CD4-positive, alpha-beta T cell treated with Interleukin-15 for 1 hour (primary cell): ENCODE results near the gene ABHD10.
"Not testable (repeated sequence)": the region's sequence is repeated elsewhere in the genome, so short reads cannot be mapped to it uniquely, and the experiment has no call there.

ENCODE experiments used
- DNase-seq: peaks from one replicate; pipeline ENCODE4 v3.0.0-alpha.2; 2020

Gene ABHD10

GRCh38 chr3:112035241-112035640 is 56.4 kb downstream of the ABHD10 start:
- no peak for DNase-seq

GRCh38 chr3:112037194-112037593 is 58.4 kb downstream of the ABHD10 start:
- DNase-seq = not testable (repeated sequence)

GRCh38 chr3:112038863-112039262 is 60.0 kb downstream of the ABHD10 start:
- DNase-seq = no peak

- DNase-seq = no peak
Observed at GRCh38 chr3:112041321-112041720, 62.5 kb downstream of the ABHD10 start.

- no peak for DNase-seq
Observed at GRCh38 chr3:112042842-112043280, 64.0 kb downstream of the ABHD10 start.
